Vagina (tissue), 2 donors: ENCODE results near the gene CSTB.

ENCODE experiments used
- CTCF ChIP-seq, 3 experiments: fragments of 450-650 bp in 2 of 3; fragments of 200-600 bp in 1 of 3; sonication (generic) in 1 of 3; IDR thresholded peaks; one replicate each; pipeline ENCODE4 v1.5.1; 2017 to 2019; ENCODE audit warnings: antibody characterized with exemption in 3 of 3, mild to moderate bottlenecking in 2 of 3, moderate library complexity in 2 of 3
- POLR2A ChIP-seq, 2 donors: fragments of 450-650 bp; IDR thresholded peaks; one replicate each; pipeline ENCODE4 v1.6.1; 2017; ENCODE audit warnings: antibody characterized with exemption in 2 of 2, mild to moderate bottlenecking in 2 of 2, moderate library complexity in 2 of 2

- TF ChIP-seq CTCF (IDR thresholded peaks at IDR 0.05) (peak; percentile 93 to 100 (median 99)), POLR2A (IDR thresholded peaks at IDR 0.05) (peak in 1 of 2 donors; percentile 45)
Observed at GRCh38 chr21:43789276-43790009, 13.3 kb upstream of the CSTB start, which contains the start of gene RRP1.
